Measurements from ENCODE around the gene ERRFI1.

ERRFI1 gene

GRCh38 chr1:8018492-8019228 is 7.4 kb downstream of the ERRFI1 start:
- no peak overlapping the region for H2BK120ac ChIP-seq (ENCODE audit: insufficient read depth, low read length, poor library complexity)
- H4K91ac ChIP-seq (ENCODE audit: low read depth, low read length) = no peak overlapping the region
- H4K12ac ChIP-seq (ENCODE audit: low read depth, low read length) = no peak overlapping the region
- DNase-seq = no peak
- H3K79me2 ChIP-seq (ENCODE audit: control insufficient read depth, insufficient read depth, low read length, poor library complexity) = peaks cover 16% of the 10 kb centered on the region
- no peak overlapping the region for H2BK5ac ChIP-seq (ENCODE audit: low read depth, low read length, poor library complexity)
- no peaks in the 10 kb centered on the region for H3K27me3 ChIP-seq (ENCODE audit: insufficient read depth, low read length)
- peaks cover 10 to 13% of the 10 kb centered on the region in 2 experiments for H3K36me3 ChIP-seq (ENCODE audit: control insufficient read depth in 1 of 2, insufficient read depth in 2 of 2, low read length in 2 of 2)
- no peak overlapping the region for H3K14ac ChIP-seq (ENCODE audit: low read length)
- no CpG with 5 or more reads among the region's 3 CpGs for WGBS (ENCODE audit: extremely low coverage, insufficient coverage, insufficient read length)
- H3K4ac ChIP-seq (ENCODE audit: low read depth, low read length) = peak overlapping the region; percentile 8
- no peak overlapping the region for H3K23ac ChIP-seq (ENCODE audit: low read length)
- H4K8ac ChIP-seq (ENCODE audit: low read depth, low read length) = no peak overlapping the region
- H2AK5ac ChIP-seq (ENCODE audit: low read length) = no peak overlapping the region
- H3K9ac ChIP-seq (ENCODE audit: low read length) = no peak overlapping the region
- H2AFZ ChIP-seq (ENCODE audit: insufficient read depth, low read length, poor library complexity) = no peak overlapping the region
- H3K27ac ChIP-seq (ENCODE audit: low read depth, low read length) = peak overlapping the region; percentile 71
- no peaks in the 10 kb centered on the region for H3K9me3 ChIP-seq (ENCODE audit: insufficient read depth, low read depth, low read length)
- H3K4me3 ChIP-seq (ENCODE audit: low read depth, low read length) = no peak overlapping the region
- H3K79me1 ChIP-seq (ENCODE audit: low read length) = peaks cover 16% of the 10 kb centered on the region
- H3K18ac ChIP-seq (ENCODE audit: low read length) = no peak overlapping the region
- peaks cover 9 to 18% of the 10 kb centered on the region in 2 experiments for H3K4me1 ChIP-seq (ENCODE audit: control insufficient read depth in 1 of 2, insufficient read depth in 2 of 2, low read length in 2 of 2)
- H2BK12ac ChIP-seq (ENCODE audit: low read length) = no peak overlapping the region
- H3K4me2 ChIP-seq (ENCODE audit: low read length) = peak overlapping the region; percentile 55

GRCh38 chr1:8017495-8018197 is 8.5 kb downstream of the ERRFI1 start:
- no peak overlapping the region for H2AFZ ChIP-seq (ENCODE audit: insufficient read depth, low read length, poor library complexity)
- no peak overlapping the region for H3K14ac ChIP-seq (ENCODE audit: low read length)
- peaks cover 13% of the 10 kb centered on the region for H3K79me2 ChIP-seq (ENCODE audit: control insufficient read depth, insufficient read depth, low read length, poor library complexity)
- H3K4me2 ChIP-seq (ENCODE audit: low read length) = peak overlapping the region; percentile 49
- no peak overlapping the region for H4K12ac ChIP-seq (ENCODE audit: low read depth, low read length)
- H3K4ac ChIP-seq (ENCODE audit: low read depth, low read length) = peak overlapping the region; percentile 70
- H3K27me3 ChIP-seq (ENCODE audit: insufficient read depth, low read length) = no peaks in the 10 kb centered on the region
- H3K23ac ChIP-seq (ENCODE audit: low read length) = no peak overlapping the region
- no CpG with 5 or more reads among the region's 5 CpGs for WGBS (ENCODE audit: extremely low coverage, insufficient coverage, insufficient read length)
- peak; percentile 89 to 93 for DNase-seq
- peak overlapping the region; percentile 71 for H3K27ac ChIP-seq (ENCODE audit: low read depth, low read length)
- H3K4me3 ChIP-seq (ENCODE audit: low read depth, low read length) = no peak overlapping the region
- H2BK12ac ChIP-seq (ENCODE audit: low read length) = no peak overlapping the region
- H2BK120ac ChIP-seq (ENCODE audit: insufficient read depth, low read length, poor library complexity) = no peak overlapping the region
- H3K18ac ChIP-seq (ENCODE audit: low read length) = no peak overlapping the region
- no peaks in the 10 kb centered on the region for H3K9me3 ChIP-seq (ENCODE audit: insufficient read depth, low read depth, low read length)
- peaks cover 16 to 20% of the 10 kb centered on the region in 2 experiments for H3K36me3 ChIP-seq (ENCODE audit: control insufficient read depth in 1 of 2, insufficient read depth in 2 of 2, low read length in 2 of 2)
- H2BK5ac ChIP-seq (ENCODE audit: low read depth, low read length, poor library complexity) = peak overlapping the region; percentile 48
- no peak overlapping the region for H2AK5ac ChIP-seq (ENCODE audit: low read length)
- H4K8ac ChIP-seq (ENCODE audit: low read depth, low read length) = no peak overlapping the region
- H3K79me1 ChIP-seq (ENCODE audit: low read length) = peaks cover 16% of the 10 kb centered on the region
- H3K4me1 ChIP-seq (ENCODE audit: control insufficient read depth in 1 of 2, insufficient read depth in 2 of 2, low read length in 2 of 2) = peaks cover 9 to 16% of the 10 kb centered on the region in 2 experiments
- no peak overlapping the region for H3K9ac ChIP-seq (ENCODE audit: low read length)
- H4K91ac ChIP-seq (ENCODE audit: low read depth, low read length) = no peak overlapping the region

GRCh38 chr1:8016895-8017241 is 9.2 kb downstream of the ERRFI1 start:
- Histone ChIP-seq H2BK120ac (ENCODE audit: insufficient read depth, low read length, poor library complexity) (peak overlapping the region; percentile 74), H3K27me3 (ENCODE audit: insufficient read depth, low read length) (no peaks in the 10 kb centered on the region), H3K14ac (ENCODE audit: low read length) (peak overlapping the region; percentile 75), H4K91ac (ENCODE audit: low read depth, low read length) (no peak overlapping the region), H3K4me3 (ENCODE audit: low read depth, low read length) (no peak overlapping the region), H3K18ac (ENCODE audit: low read length) (no peak overlapping the region), H3K23ac (ENCODE audit: low read length) (no peak overlapping the region), H3K79me1 (ENCODE audit: low read length) (peaks cover 16% of the 10 kb centered on the region), H3K9ac (ENCODE audit: low read length) (no peak overlapping the region), H3K79me2 (ENCODE audit: control insufficient read depth, insufficient read depth, low read length, poor library complexity) (peaks cover 13% of the 10 kb centered on the region), H3K4ac (ENCODE audit: low read depth, low read length) (peak overlapping the region; percentile 98), H3K27ac (ENCODE audit: low read depth, low read length) (peak overlapping the region; percentile 78), H4K12ac (ENCODE audit: low read depth, low read length) (no peak overlapping the region), H2BK5ac (ENCODE audit: low read depth, low read length, poor library complexity) (no peak overlapping the region), H2AK5ac (ENCODE audit: low read length) (no peak overlapping the region), H2BK12ac (ENCODE audit: low read length) (no peak overlapping the region), H3K9me3 (ENCODE audit: insufficient read depth, low read depth, low read length) (no peaks in the 10 kb centered on the region), H3K4me2 (ENCODE audit: low read length) (no peak overlapping the region), H2AFZ (ENCODE audit: insufficient read depth, low read length, poor library complexity) (no peak overlapping the region), H3K36me3 (ENCODE audit: control insufficient read depth in 1 of 2, insufficient read depth in 2 of 2, low read length in 2 of 2) (peaks cover 18 to 26% of the 10 kb centered on the region in 2 experiments), H4K8ac (ENCODE audit: low read depth, low read length) (no peak overlapping the region), H3K4me1 (ENCODE audit: control insufficient read depth in 1 of 2, insufficient read depth in 2 of 2, low read length in 2 of 2) (peaks cover 9 to 16% of the 10 kb centered on the region in 2 experiments)
- no peak for DNase-seq

GRCh38 chr1:8016210-8016894 is 9.8 kb downstream of the ERRFI1 start:
- peak in 1 of 2 donors; percentile 63 for DNase-seq
- Histone ChIP-seq H2BK5ac (ENCODE audit: low read depth, low read length, poor library complexity) (no peak overlapping the region), H2BK12ac (ENCODE audit: low read length) (no peak overlapping the region), H3K27me3 (ENCODE audit: insufficient read depth, low read length) (no peaks in the 10 kb centered on the region), H2AFZ (ENCODE audit: insufficient read depth, low read length, poor library complexity) (no peak overlapping the region), H3K18ac (ENCODE audit: low read length) (no peak overlapping the region), H3K4me1 (ENCODE audit: control insufficient read depth in 1 of 2, insufficient read depth in 2 of 2, low read length in 2 of 2) (peaks cover 9 to 13% of the 10 kb centered on the region in 2 experiments), H3K14ac (ENCODE audit: low read length) (peak overlapping the region; percentile 75), H4K91ac (ENCODE audit: low read depth, low read length) (no peak overlapping the region), H3K79me2 (ENCODE audit: control insufficient read depth, insufficient read depth, low read length, poor library complexity) (peaks cover 13% of the 10 kb centered on the region), H3K23ac (ENCODE audit: low read length) (no peak overlapping the region), H3K4ac (ENCODE audit: low read depth, low read length) (peak overlapping the region; percentile 98), H3K9me3 (ENCODE audit: insufficient read depth, low read depth, low read length) (no peaks in the 10 kb centered on the region), H2AK5ac (ENCODE audit: low read length) (no peak overlapping the region), H4K8ac (ENCODE audit: low read depth, low read length) (no peak overlapping the region), H3K4me3 (ENCODE audit: low read depth, low read length) (no peak overlapping the region), H4K12ac (ENCODE audit: low read depth, low read length) (no peak overlapping the region), H3K27ac (ENCODE audit: low read depth, low read length) (peak overlapping the region; percentile 78), H3K36me3 (ENCODE audit: control insufficient read depth in 1 of 2, insufficient read depth in 2 of 2, low read length in 2 of 2) (peaks cover 18 to 27% of the 10 kb centered on the region in 2 experiments), H2BK120ac (ENCODE audit: insufficient read depth, low read length, poor library complexity) (peak overlapping the region; percentile 74), H3K4me2 (ENCODE audit: low read length) (peak overlapping the region; percentile 22), H3K9ac (ENCODE audit: low read length) (no peak overlapping the region), H3K79me1 (ENCODE audit: low read length) (peaks cover 16% of the 10 kb centered on the region)
- WGBS (ENCODE audit: extremely low coverage, insufficient coverage, insufficient read length) = no CpG with 5 or more reads among the region's 4 CpGs

Measured in trophoblast cell (in vitro differentiated cells and primary cell).